ENCODE results near the gene BTG1.
A peak's percentile ranks its signal among the peaks of the same experiment; 100 is the strongest.
"Not testable (repeated sequence)": the region's sequence is repeated elsewhere in the genome, so short reads cannot be mapped to it uniquely, and the experiment has no call there.

The BTG1 gene

GRCh38 chr12:92143686-92144630 is 1.7 kb downstream of the BTG1 start:
- Mint-ChIP-seq H3K27ac (peak overlapping the region; percentile 92), H3K4me1 (ENCODE audit: low read depth) (peaks cover 52% of the 10 kb centered on the region), H3K27me3 (no peaks in the 10 kb centered on the region), H3K9me3 (no peaks in the 10 kb centered on the region), H3K36me3 (ENCODE audit: low read depth) (peaks cover 48% of the 10 kb centered on the region), H3K4me3 (peak overlapping the region; percentile 96)
- intact Hi-C loops (cut with micrococcal nuclease) = loop anchor here (5.0 to 10.0 kb wide), 5 partner anchors 82 to 762 kb away; no protein-coding TSS in a partner anchor

- Mint-ChIP-seq H3K4me3 (peak overlapping the region; percentile 96), H3K36me3 (ENCODE audit: low read depth) (peaks cover 48% of the 10 kb centered on the region), H3K27me3 (no peaks in the 10 kb centered on the region)
These were observed 2.4 kb downstream of the BTG1 start for GRCh38 chr12:92143258-92143657.

GRCh38 chr12:92142251-92142926 is 3.3 kb downstream of the BTG1 start:
- H3K27me3 Mint-ChIP-seq = no peaks in the 10 kb centered on the region
- no peaks in the 10 kb centered on the region for H3K9me3 Mint-ChIP-seq
- intact Hi-C loops (cut with micrococcal nuclease) = loop anchor here (5.0 to 10.0 kb wide), 5 partner anchors 80 to 760 kb away; no protein-coding TSS in a partner anchor
- H3K36me3 Mint-ChIP-seq (ENCODE audit: low read depth) = peaks cover 48% of the 10 kb centered on the region
- no peak overlapping the region for H3K27ac Mint-ChIP-seq
- H3K4me3 Mint-ChIP-seq = peak overlapping the region; percentile 39
- peaks cover 54% of the 10 kb centered on the region for H3K4me1 Mint-ChIP-seq (ENCODE audit: low read depth)

More at GRCh38 chr12:92143258-92143657, 2.4 kb downstream of the BTG1 start:
- intact Hi-C loops (cut with micrococcal nuclease) = loop anchor here (5.0 to 10.0 kb wide), 5 partner anchors 81 to 761 kb away; no protein-coding TSS in a partner anchor
- H3K27ac Mint-ChIP-seq = peak overlapping the region; percentile 92
- H3K4me1 Mint-ChIP-seq (ENCODE audit: low read depth) = peaks cover 50% of the 10 kb centered on the region
- no peaks in the 10 kb centered on the region for H3K9me3 Mint-ChIP-seq

- intact Hi-C loops (cut with micrococcal nuclease) = loop anchor here (5.0 to 10.0 kb wide), 5 partner anchors 79 to 759 kb away; no protein-coding TSS in a partner anchor
- no peaks in the 10 kb centered on the region for H3K9me3 Mint-ChIP-seq
- H3K27ac Mint-ChIP-seq = no peak overlapping the region
- no peaks in the 10 kb centered on the region for H3K27me3 Mint-ChIP-seq
- peaks cover 54% of the 10 kb centered on the region for H3K4me1 Mint-ChIP-seq (ENCODE audit: low read depth)
- H3K4me3 Mint-ChIP-seq = peak overlapping the region; percentile 17
- H3K36me3 Mint-ChIP-seq (ENCODE audit: low read depth) = peaks cover 48% of the 10 kb centered on the region
These were observed 4.0 kb downstream of the BTG1 start for GRCh38 chr12:92141591-92142121.

- no peaks in the 10 kb centered on the region for H3K9me3 Mint-ChIP-seq
- intact Hi-C loops (cut with micrococcal nuclease) = loop anchor here (5.0 to 10.0 kb wide), 5 partner anchors 79 to 759 kb away; no protein-coding TSS in a partner anchor
- H3K36me3 Mint-ChIP-seq (ENCODE audit: low read depth) = peaks cover 48% of the 10 kb centered on the region
- H3K27me3 Mint-ChIP-seq = no peaks in the 10 kb centered on the region
- peak overlapping the region; percentile 39 for H3K4me3 Mint-ChIP-seq
- no peak overlapping the region for H3K27ac Mint-ChIP-seq
- peaks cover 54% of the 10 kb centered on the region for H3K4me1 Mint-ChIP-seq (ENCODE audit: low read depth)
These were observed 4.6 kb downstream of the BTG1 start for GRCh38 chr12:92140896-92141536.

- Mint-ChIP-seq H3K4me1 (ENCODE audit: low read depth) (peaks cover 54% of the 10 kb centered on the region), H3K27ac (no peak overlapping the region), H3K9me3 (no peaks in the 10 kb centered on the region), H3K36me3 (ENCODE audit: low read depth) (peaks cover 39% of the 10 kb centered on the region), H3K4me3 (peak overlapping the region; percentile 2), H3K27me3 (no peaks in the 10 kb centered on the region)
- intact Hi-C loops (cut with micrococcal nuclease) = loop anchor here (5.0 to 10.0 kb wide), 5 partner anchors 78 to 758 kb away; no protein-coding TSS in a partner anchor
These were observed 5.5 kb downstream of the BTG1 start for GRCh38 chr12:92140156-92140555.

GRCh38 chr12:92139634-92140150 is 6.0 kb downstream of the BTG1 start:
- H3K36me3 Mint-ChIP-seq (ENCODE audit: low read depth) = peaks cover 34% of the 10 kb centered on the region
- H3K4me1 Mint-ChIP-seq (ENCODE audit: low read depth) = peaks cover 59% of the 10 kb centered on the region
- H3K9me3 Mint-ChIP-seq = no peaks in the 10 kb centered on the region
- no peak overlapping the region for H3K27ac Mint-ChIP-seq
- intact Hi-C loops (cut with micrococcal nuclease) = loop anchor here (5.0 to 10.0 kb wide), 5 partner anchors 77 to 757 kb away; no protein-coding TSS in a partner anchor
- H3K4me3 Mint-ChIP-seq = peak overlapping the region; percentile 2
- H3K27me3 Mint-ChIP-seq = no peaks in the 10 kb centered on the region

GRCh38 chr12:92138626-92139025 is 7.0 kb downstream of the BTG1 start:
- Mint-ChIP-seq H3K27ac (no peak overlapping the region), H3K27me3 (no peaks in the 10 kb centered on the region), H3K9me3 (no peaks in the 10 kb centered on the region), H3K4me3 (no peak overlapping the region), H3K36me3 (ENCODE audit: low read depth) (peaks cover 24% of the 10 kb centered on the region), H3K4me1 (ENCODE audit: low read depth) (peaks cover 65% of the 10 kb centered on the region)
- intact Hi-C loops (cut with micrococcal nuclease) = no loop called here

GRCh38 chr12:92138144-92138543 is 7.5 kb downstream of the BTG1 start:
- Mint-ChIP-seq H3K4me1 (ENCODE audit: low read depth) (peaks cover 70% of the 10 kb centered on the region), H3K36me3 (ENCODE audit: low read depth) (peaks cover 20% of the 10 kb centered on the region), H3K9me3 (no peaks in the 10 kb centered on the region), H3K27me3 (no peaks in the 10 kb centered on the region), H3K4me3 (peak overlapping the region; percentile 39), H3K27ac (no peak overlapping the region)
- intact Hi-C loops (cut with micrococcal nuclease) = no loop called here

- H3K4me1 Mint-ChIP-seq (ENCODE audit: low read depth) = peaks cover 68% of the 10 kb centered on the region
- peaks cover 12% of the 10 kb centered on the region for H3K36me3 Mint-ChIP-seq (ENCODE audit: low read depth)
- H3K4me3 Mint-ChIP-seq = no peak overlapping the region
- peak overlapping the region; percentile 40 for H3K27ac Mint-ChIP-seq
- no peaks in the 10 kb centered on the region for H3K9me3 Mint-ChIP-seq
- no peaks in the 10 kb centered on the region for H3K27me3 Mint-ChIP-seq
- intact Hi-C loops (cut with micrococcal nuclease) = no loop called here
These were observed 8.5 kb downstream of the BTG1 start for GRCh38 chr12:92136965-92137721.

GRCh38 chr12:92136026-92136730 is 9.5 kb downstream of the BTG1 start:
- H3K27me3 Mint-ChIP-seq = no peaks in the 10 kb centered on the region
- intact Hi-C loops (cut with micrococcal nuclease) = no loop called here
- H3K4me1 Mint-ChIP-seq (ENCODE audit: low read depth) = peaks cover 75% of the 10 kb centered on the region
- peak overlapping the region; percentile 40 for H3K27ac Mint-ChIP-seq
- H3K36me3 Mint-ChIP-seq (ENCODE audit: low read depth) = peaks cover 12% of the 10 kb centered on the region
- no peak overlapping the region for H3K4me3 Mint-ChIP-seq
- H3K9me3 Mint-ChIP-seq = no peaks in the 10 kb centered on the region

GRCh38 chr12:92135541-92135940 is 10.1 kb downstream of the BTG1 start:
- intact Hi-C loops (cut with micrococcal nuclease); H3K9me3 Mint-ChIP-seq; H3K27ac Mint-ChIP-seq; H3K27me3 Mint-ChIP-seq; H3K4me3 Mint-ChIP-seq: not testable (repeated sequence)
- Mint-ChIP-seq H3K4me1 (ENCODE audit: low read depth) (peaks cover 75% of the 10 kb centered on the region), H3K36me3 (ENCODE audit: low read depth) (peaks cover 12% of the 10 kb centered on the region)

Data from dendritic cell treated with granulocyte-macrophage colony-stimulating factor and Interleukin-4, amounts not matched to agents 40 ng/mL and 50 ng/mL, for 4 days (primary cell).